Measurements from ENCODE around the gene DAB2. TPM values are rescaled to one million over a fixed set of nuclear protein-coding genes. Genes with fewer than 3 reads are reported as not detected.

DAB2 gene
- total RNA-seq (2021; ENCODE audit: unreplicated experiment) (5.5 TPM), Bru-seq, nascent RNA (percentile 46 among the genes with signal in this experiment), BruChase-seq, experiment 1, labeled RNA remaining after a 6-hour chase (percentile 35 among the genes with signal in this experiment), BruChase-seq, experiment 2, labeled RNA remaining after a 2-hour chase (percentile 46 among the genes with signal in this experiment)
- 1.8 and 2.7 TPM in 2 replicates for polyA plus RNA-seq (2012)
- long read RNA-seq, full-length matches to known transcripts: 2 of 2 reads
- long read RNA-seq, partial matches to known transcripts: 0 of 2 reads
- long read RNA-seq, other reads (novel, unspliced or antisense): 0 of 2 reads

DNA sequence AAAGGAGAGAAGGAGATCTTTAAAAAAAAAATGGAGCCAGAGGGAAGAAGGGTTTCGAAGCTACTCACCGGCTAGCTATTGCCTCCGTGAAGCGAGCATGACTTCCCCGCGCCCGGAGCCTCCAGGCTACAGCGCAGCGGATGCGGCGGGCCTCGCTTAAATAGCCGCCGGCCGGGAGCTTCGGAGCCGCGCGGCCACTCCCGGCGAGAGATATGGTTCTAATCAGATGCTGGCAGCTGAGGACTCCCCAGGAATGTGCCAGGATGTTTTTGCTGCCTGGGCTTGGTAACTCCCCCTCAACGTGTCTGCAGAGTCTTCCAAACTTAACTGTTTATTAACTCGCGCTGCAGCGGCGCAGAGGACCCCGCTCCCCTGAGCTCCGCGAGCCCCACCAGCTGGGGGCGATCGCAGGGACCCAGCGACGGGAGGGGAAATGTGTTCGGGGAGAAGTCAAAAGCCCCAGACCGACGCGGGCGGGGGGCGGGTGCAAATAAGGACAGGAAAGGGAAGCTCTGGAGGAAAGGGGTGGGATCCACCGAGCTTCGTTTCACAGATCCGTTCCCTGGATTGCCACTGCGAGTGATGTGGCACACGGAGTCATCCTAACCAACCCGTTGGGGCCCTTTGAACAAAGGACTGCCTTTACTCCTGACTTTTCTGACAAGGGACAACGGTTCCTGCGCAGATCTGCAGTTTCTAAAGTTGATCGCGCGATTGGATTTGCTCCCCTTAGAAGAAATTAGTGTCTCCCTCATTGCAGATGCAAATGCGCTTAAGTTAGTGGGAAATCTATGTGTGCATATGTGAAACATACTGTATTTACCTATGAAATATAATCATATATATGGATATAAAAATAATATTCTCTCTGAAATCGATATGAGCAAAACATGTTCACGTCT is at the start of gene DAB2:
Gene DAB2 (minus strand): TSS at position 245 of the 902 bp plus-strand sequence. CDS start 30,660 bp downstream, outside the sequence.
- Histone ChIP-seq H3K79me2 (ENCODE audit: insufficient read depth, low read length) (no peaks in the 10 kb centered on the region), H4K20me1 (ENCODE audit: insufficient read depth) (no peaks in the 10 kb centered on the region), H3K4me1 (ENCODE audit: control insufficient read depth in 1 of 2, insufficient read depth in 2 of 2, low read length in 2 of 2) (peaks cover 11 to 12% of the 10 kb centered on the region in 2 experiments), H3K9me3 (ENCODE audit: control insufficient read depth in 1 of 2, insufficient read depth in 1 of 2, low read depth in 1 of 2, low read length in 2 of 2) (no peaks in the 10 kb centered on the region), H3K4me3 (replicated peaks in 1 of 2; ENCODE audit: low read depth in 1 of 2, low read length in 2 of 2) (peak within 1 kb of the TSS; percentile 59 to 80), H3K9me2 (ENCODE audit: insufficient read depth) (no peaks in the 10 kb centered on the region), H3K4me2 (ENCODE audit: low read length) (peak within 1 kb of the TSS; percentile 91), H3K36me3 (ENCODE audit: control insufficient read depth in 1 of 2, insufficient read depth in 2 of 2, low read length in 2 of 2) (no peaks in the 10 kb centered on the region), H3K27me3 (ENCODE audit: insufficient read depth, low read length) (no peaks in the 10 kb centered on the region), H3K27ac (ENCODE audit: low read depth, low read length) (peak within 1 kb of the TSS; percentile 31), H3K9ac (ENCODE audit: low read length) (peak within 1 kb of the TSS; percentile 55), H2AFZ (ENCODE audit: low read depth, low read length, poor library complexity, severe bottlenecking) (peak within 1 kb of the TSS; percentile 96)
- CTCF ChIA-PET: interaction anchor here (1.0 to 2.2 kb wide), 9 partner anchors 9 to 123 kb away, joined by 3 to 13 read pairs (median 3); no protein-coding TSS in a partner anchor
- ATAC-seq (peak; percentile 93), DNase-seq (ENCODE audit: low read depth, low spot score) (peak; percentile 69)
- RAD21 ChIA-PET (ENCODE audit: low non-redundant PET in 1 of 2, low total read pairs in 2 of 2, uncharacterized antibody in 2 of 2, unreplicated experiment in 2 of 2): interaction anchor here (1.4 to 1.6 kb wide), 2 partner anchors 49 to 122 kb away, joined by 5 to 6 read pairs; no protein-coding TSS in a partner anchor
- no TSS peak for BruUV-seq (replicated peaks)
- TF ChIP-seq, protein P1, sequence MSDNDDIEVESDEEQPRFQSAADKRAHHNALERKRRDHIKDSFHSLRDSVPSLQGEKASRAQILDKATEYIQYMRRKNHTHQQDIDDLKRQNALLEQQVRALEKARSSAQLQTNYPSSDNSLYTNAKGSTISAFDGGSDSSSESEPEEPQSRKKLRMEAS (IDR thresholded peaks at IDR 0.05): peak; percentile 47; the same call in 1 of the 2 replicates
- TF ChIP-seq SRF (IDR thresholded peaks at IDR 0.05; ENCODE audit: low read depth) (no peak), SP1 (IDR thresholded peaks at IDR 0.05; ENCODE audit: low read depth) (no peak), POLR2AphosphoS5 (IDR thresholded peaks at IDR 0.05; ENCODE audit: low read depth, low read length) (peak; percentile 58; the same call in 1 of the 2 replicates), CBX3 (IDR thresholded peaks at IDR 0.05; ENCODE audit: low read depth) (peak; percentile 55; the same call in 1 of the 2 replicates), EZH2phosphoT487 (IDR thresholded peaks at IDR 0.05; ENCODE audit: borderline replicate concordance) (no peak), CTCF (IDR thresholded peaks at IDR 0.05 in 2 of 3, conservative IDR thresholded peaks at IDR 0.05 in 1 of 3; ENCODE audit: borderline replicate concordance in 1 of 3, insufficient read depth in 1 of 3, low read depth in 2 of 3, low read length in 2 of 3) (peak in 2 of 3 experiments; percentile 58 to 65; a peak in 4 of 6 replicates), POLR2A (IDR thresholded peaks at IDR 0.05; ENCODE audit: borderline replicate concordance, extremely low read depth, insufficient read depth, insufficient read length) (peak; percentile 42), TCF7L2 (IDR thresholded peaks at IDR 0.05; ENCODE audit: borderline replicate concordance, extremely low read depth, insufficient read depth, insufficient read length) (no peak), ZNF274 (IDR thresholded peaks at IDR 0.05; ENCODE audit: low read depth, low read length) (no peak), YY1 (IDR thresholded peaks at IDR 0.05; ENCODE audit: extremely low read depth, insufficient replicate concordance, low read depth, low read length) (no peak), ZBTB33 (IDR thresholded peaks at IDR 0.05; ENCODE audit: extremely low read depth, insufficient replicate concordance, low read length) (no peak), SIN3A (IDR thresholded peaks at IDR 0.05; ENCODE audit: low read depth) (no peak)
- intact Hi-C loops (cut with micrococcal nuclease): loop anchor here (5.0 kb wide), 1 partner anchor 122 kb away; no protein-coding TSS in a partner anchor
- POLR2A ChIA-PET: interaction anchor here (0.6 to 1.8 kb wide), 7 partner anchors 9 to 148 kb away, joined by 3 to 7 read pairs (median 3); no protein-coding TSS in a partner anchor

All from HCT116 (cell line).